ENCODE data around the gene CDC42BPB.

Gene CDC42BPB

GRCh38 chr14:103097244-103097993, 40.1 kb upstream of the CDC42BPB start:
- whole genome bisulfite sequencing, 2 donors (ENCODE audit: extremely low coverage in 2 of 2, insufficient read length in 2 of 2, insufficient replicate concordance in 1 of 2) = no CpG with 5 or more reads among the region's 26 CpGs
- DNase-seq (ENCODE audit: low spot score) = no peak
- no peaks in the 10 kb centered on the region for H3K79me1 ChIP-seq (ENCODE audit: low read depth, low read length)

GRCh38 chr14:103096387-103096786, 39.0 kb upstream of the CDC42BPB start:
- Histone ChIP-seq H3K9me3 (replicated peaks in 1 of 2; ENCODE audit: control insufficient read depth in 2 of 2, insufficient read depth in 1 of 2, low read depth in 1 of 2, low read length in 2 of 2) (no peaks in the 10 kb centered on the region), H3K36me3 (replicated peaks in 1 of 2; ENCODE audit: control insufficient read depth in 2 of 2, insufficient read depth in 2 of 2, low read length in 2 of 2) (no peaks in the 10 kb centered on the region), H3K23ac (ENCODE audit: low read depth, low read length, poor library complexity) (no peak overlapping the region), H3K79me1 (ENCODE audit: low read depth, low read length) (peaks cover 3% of the 10 kb centered on the region), H2AFZ (ENCODE audit: low read length) (no peak overlapping the region), H3K9ac (ENCODE audit: low read depth, low read length, poor library complexity) (no peak overlapping the region), H2BK12ac (ENCODE audit: low read length) (no peak overlapping the region), H3K4ac (ENCODE audit: low read length) (no peak overlapping the region), H2BK15ac (ENCODE audit: low read length) (no peak overlapping the region), H2BK120ac (ENCODE audit: low read depth, low read length) (no peak overlapping the region), H3K27me3 (ENCODE audit: control insufficient read depth in 3 of 3, insufficient read depth in 3 of 3, low read depth in 1 of 3, low read length in 3 of 3) (peaks cover 0 to 47% (median 4%) of the 10 kb centered on the region in 3 experiments), H3K14ac (ENCODE audit: low read length) (no peak overlapping the region), H3K18ac (ENCODE audit: low read length) (no peak overlapping the region), H2BK5ac (ENCODE audit: low read length) (no peak overlapping the region), H4K91ac (ENCODE audit: low read depth, low read length, poor library complexity) (no peak overlapping the region), H3K4me2 (ENCODE audit: insufficient read depth, low read length, poor library complexity, severe bottlenecking) (no peak overlapping the region), H3K4me1 (ENCODE audit: control insufficient read depth in 2 of 2, insufficient read depth in 1 of 2, low read depth in 1 of 2, low read length in 2 of 2) (peaks cover 12 to 15% of the 10 kb centered on the region in 2 donors), H4K8ac (ENCODE audit: low read depth, low read length) (no peak overlapping the region), H3K4me3 (ENCODE audit: low read length in 2 of 2) (no peak overlapping the region), H3K27ac (replicated peaks; ENCODE audit: low read length) (no peak overlapping the region), H2AK5ac (ENCODE audit: low read depth, low read length) (no peak overlapping the region)
- no peak for DNase-seq (ENCODE audit: low spot score)
- WGBS, 2 donors (ENCODE audit: extremely low coverage in 2 of 2, insufficient read length in 2 of 2, insufficient replicate concordance in 1 of 2) = no CpG with 5 or more reads among the region's 4 CpGs

More at GRCh38 chr14:103097244-103097993, 40.1 kb upstream of the CDC42BPB start:
- no peak overlapping the region for H3K23ac ChIP-seq (ENCODE audit: low read depth, low read length, poor library complexity)
- H2AK5ac ChIP-seq (ENCODE audit: low read depth, low read length) = peak overlapping the region; percentile 90
- peak overlapping the region; percentile 97 for H3K14ac ChIP-seq (ENCODE audit: low read length)
- no peak overlapping the region for H4K8ac ChIP-seq (ENCODE audit: low read depth, low read length)
- H2AFZ ChIP-seq (ENCODE audit: low read length) = no peak overlapping the region
- H3K4ac ChIP-seq (ENCODE audit: low read length) = no peak overlapping the region
- peak overlapping the region; percentile 85 for H2BK15ac ChIP-seq (ENCODE audit: low read length)
- no peak overlapping the region for H3K4me2 ChIP-seq (ENCODE audit: insufficient read depth, low read length, poor library complexity, severe bottlenecking)
- H4K91ac ChIP-seq (ENCODE audit: low read depth, low read length, poor library complexity) = no peak overlapping the region
- no peak overlapping the region for H3K27ac ChIP-seq (replicated peaks; ENCODE audit: low read length)
- no peak overlapping the region for H3K9ac ChIP-seq (ENCODE audit: low read depth, low read length, poor library complexity)
- H3K27me3 ChIP-seq (ENCODE audit: control insufficient read depth in 3 of 3, insufficient read depth in 3 of 3, low read depth in 1 of 3, low read length in 3 of 3) = peaks cover 0 to 43% (median 15%) of the 10 kb centered on the region in 3 experiments
- no peaks in the 10 kb centered on the region for H3K9me3 ChIP-seq (replicated peaks in 1 of 2; ENCODE audit: control insufficient read depth in 2 of 2, insufficient read depth in 1 of 2, low read depth in 1 of 2, low read length in 2 of 2)
- no peaks in the 10 kb centered on the region for H3K36me3 ChIP-seq (replicated peaks in 1 of 2; ENCODE audit: control insufficient read depth in 2 of 2, insufficient read depth in 2 of 2, low read length in 2 of 2)
- H2BK120ac ChIP-seq (ENCODE audit: low read depth, low read length) = no peak overlapping the region
- H2BK5ac ChIP-seq (ENCODE audit: low read length) = peak overlapping the region; percentile 87
- H2BK12ac ChIP-seq (ENCODE audit: low read length) = no peak overlapping the region
- H3K18ac ChIP-seq (ENCODE audit: low read length) = peak overlapping the region; percentile 57
- peaks cover 12% of the 10 kb centered on the region in 2 donors for H3K4me1 ChIP-seq (ENCODE audit: control insufficient read depth in 2 of 2, insufficient read depth in 1 of 2, low read depth in 1 of 2, low read length in 2 of 2)
- no peak overlapping the region for H3K4me3 ChIP-seq (ENCODE audit: low read length in 2 of 2)

- H3K4me1 ChIP-seq (ENCODE audit: control insufficient read depth in 2 of 2, insufficient read depth in 1 of 2, low read depth in 1 of 2, low read length in 2 of 2) = peaks cover 12 to 17% of the 10 kb centered on the region in 2 donors
- H3K9ac ChIP-seq (ENCODE audit: low read depth, low read length, poor library complexity) = no peak overlapping the region
- H3K27ac ChIP-seq (replicated peaks; ENCODE audit: low read length) = no peak overlapping the region
- no peak overlapping the region for H3K4me3 ChIP-seq (ENCODE audit: low read length in 2 of 2)
- peaks cover 0 to 55% (median 12%) of the 10 kb centered on the region in 3 experiments for H3K27me3 ChIP-seq (ENCODE audit: control insufficient read depth in 3 of 3, insufficient read depth in 3 of 3, low read depth in 1 of 3, low read length in 3 of 3)
- H2BK120ac ChIP-seq (ENCODE audit: low read depth, low read length) = peak overlapping the region; percentile 72
- H3K36me3 ChIP-seq (replicated peaks in 1 of 2; ENCODE audit: control insufficient read depth in 2 of 2, insufficient read depth in 2 of 2, low read length in 2 of 2) = no peaks in the 10 kb centered on the region
- H2BK5ac ChIP-seq (ENCODE audit: low read length) = peak overlapping the region; percentile 24
- H3K23ac ChIP-seq (ENCODE audit: low read depth, low read length, poor library complexity) = peak overlapping the region; percentile 65
- no peak overlapping the region for H4K8ac ChIP-seq (ENCODE audit: low read depth, low read length)
- no peaks in the 10 kb centered on the region for H3K9me3 ChIP-seq (replicated peaks in 1 of 2; ENCODE audit: control insufficient read depth in 2 of 2, insufficient read depth in 1 of 2, low read depth in 1 of 2, low read length in 2 of 2)
- H2BK15ac ChIP-seq (ENCODE audit: low read length) = peak overlapping the region; percentile 75
- H2AK5ac ChIP-seq (ENCODE audit: low read depth, low read length) = peak overlapping the region; percentile 88
- no peak overlapping the region for H3K14ac ChIP-seq (ENCODE audit: low read length)
- peaks cover 3% of the 10 kb centered on the region for H3K79me1 ChIP-seq (ENCODE audit: low read depth, low read length)
- DNase-seq (ENCODE audit: low spot score) = no peak
- H3K4ac ChIP-seq (ENCODE audit: low read length) = no peak overlapping the region
- no CpG with 5 or more reads among the region's 11 CpGs for WGBS, 2 donors (ENCODE audit: extremely low coverage in 2 of 2, insufficient read length in 2 of 2, insufficient replicate concordance in 1 of 2)
- H3K4me2 ChIP-seq (ENCODE audit: insufficient read depth, low read length, poor library complexity, severe bottlenecking) = no peak overlapping the region
- H3K18ac ChIP-seq (ENCODE audit: low read length) = peak overlapping the region; percentile 38
- H2BK12ac ChIP-seq (ENCODE audit: low read length) = peak overlapping the region; percentile 22
- H4K91ac ChIP-seq (ENCODE audit: low read depth, low read length, poor library complexity) = no peak overlapping the region
- H2AFZ ChIP-seq (ENCODE audit: low read length) = no peak overlapping the region
These were observed 37.9 kb upstream of the CDC42BPB start for GRCh38 chr14:103095210-103095778.

Data from neuronal stem cell (in vitro differentiated cells).